Activated naive CD4-positive, alpha-beta T cell treated with anti-CD3 and anti-CD28 coated beads, Interleukin-2, amount 10 ng/mL, durations not matched to agents 7 days and 5 days (primary cell): Measurements from ENCODE around the gene TRIM38.

Experiments used
- CTCF ChIA-PET: fragments of 350-600 bp; sonication (Branson Sonifier 250); formaldehyde crosslinking; loops from one replicate; lab custom pipeline; 2021; ENCODE audit warnings: antibody characterized with exemption; lab: Charles Lee
- DNase-seq: peaks from one replicate; pipeline ENCODE4 v3.0.0-alpha.2; 2020
- H3K27ac Mint-ChIP-seq: one replicate; pipeline ENCODE4 v1.8.0; 2021; ENCODE audit warnings: mild to moderate bottlenecking, moderate library complexity, mixed read lengths
- H3K27me3 Mint-ChIP-seq: one replicate; pipeline ENCODE4 v1.8.0; 2021; ENCODE audit warnings: mild to moderate bottlenecking, mixed read lengths
- H3K36me3 Mint-ChIP-seq: one replicate; pipeline ENCODE4 v1.8.0; 2021; ENCODE audit warnings: mixed read lengths
- H3K4me1 Mint-ChIP-seq: one replicate; pipeline ENCODE4 v1.8.0; 2021; ENCODE audit warnings: mixed read lengths
- H3K4me3 Mint-ChIP-seq: one replicate; pipeline ENCODE4 v1.8.0; 2021; ENCODE audit warnings: mild to moderate bottlenecking, moderate library complexity, mixed read lengths
- H3K9me3 Mint-ChIP-seq: one replicate; pipeline ENCODE4 v1.8.0; 2021; ENCODE audit warnings: mixed read lengths

The TRIM38 gene

GRCh38 chr6:26016245-26016962 lies 53.8 kb downstream of the TRIM38 start:
- H3K27ac Mint-ChIP-seq = peak overlapping the region; percentile 95
- H3K27me3 Mint-ChIP-seq = no peaks in the 10 kb centered on the region
- peaks cover 6% of the 10 kb centered on the region for H3K36me3 Mint-ChIP-seq
- peaks cover 6% of the 10 kb centered on the region for H3K9me3 Mint-ChIP-seq
- H3K4me3 Mint-ChIP-seq = peak overlapping the region; percentile 66
- no peak for DNase-seq
- H3K4me1 Mint-ChIP-seq = peaks cover 35% of the 10 kb centered on the region
- CTCF ChIA-PET = interaction anchor here (0.6 to 4.4 kb wide), 9 partner anchors 10 to 82 kb away, joined by 3 to 24 read pairs (median 5); no protein-coding TSS in a partner anchor

GRCh38 chr6:26016963-26017631 lies 54.5 kb downstream of the TRIM38 start:
- Mint-ChIP-seq H3K4me1 (peaks cover 38% of the 10 kb centered on the region), H3K27ac (peak overlapping the region; percentile 95), H3K9me3 (peaks cover 6% of the 10 kb centered on the region), H3K4me3 (peak overlapping the region; percentile 66), H3K36me3 (peaks cover 6% of the 10 kb centered on the region), H3K27me3 (no peaks in the 10 kb centered on the region)
- DNase-seq = no peak
- CTCF ChIA-PET = interaction anchor here (0.6 to 4.4 kb wide), 8 partner anchors 9 to 81 kb away, joined by 3 to 24 read pairs (median 7); no protein-coding TSS in a partner anchor

GRCh38 chr6:26017632-26017966 lies 55.0 kb downstream of the TRIM38 start:
- Mint-ChIP-seq H3K4me1 (peaks cover 43% of the 10 kb centered on the region), H3K27ac (peak overlapping the region; percentile 95), H3K9me3 (peaks cover 6% of the 10 kb centered on the region), H3K4me3 (peak overlapping the region; percentile 66), H3K36me3 (peaks cover 6% of the 10 kb centered on the region), H3K27me3 (no peaks in the 10 kb centered on the region)
- CTCF ChIA-PET = interaction anchor here (1.0 to 4.4 kb wide), 7 partner anchors 8 to 81 kb away, joined by 3 to 24 read pairs (median 9); no protein-coding TSS in a partner anchor
- peak; percentile 84 for DNase-seq

- Mint-ChIP-seq H3K4me3 (peak overlapping the region; percentile 58), H3K9me3 (peaks cover 6% of the 10 kb centered on the region), H3K36me3 (peaks cover 6% of the 10 kb centered on the region), H3K27me3 (no peaks in the 10 kb centered on the region), H3K27ac (peak overlapping the region; percentile 52), H3K4me1 (peaks cover 60% of the 10 kb centered on the region)
- CTCF ChIA-PET = interaction anchor here (1.3 to 4.4 kb wide), 4 partner anchors 8 to 58 kb away, joined by 3 to 17 read pairs (median 8); no protein-coding TSS in a partner anchor
- no peak for DNase-seq
Measured at GRCh38 chr6:26019261-26019830, 56.7 kb downstream of the TRIM38 start.

GRCh38 chr6:26019967-26020328 lies 57.3 kb downstream of the TRIM38 start:
- CTCF ChIA-PET = interaction anchor here (0.8 to 2.4 kb wide), 4 partner anchors 9 to 58 kb away, joined by 3 to 9 read pairs (median 5); no protein-coding TSS in a partner anchor
- no peak for DNase-seq
- H3K27me3 Mint-ChIP-seq = no peaks in the 10 kb centered on the region
- H3K4me3 Mint-ChIP-seq = peak overlapping the region; percentile 97
- H3K27ac Mint-ChIP-seq = peak overlapping the region; percentile 100
- peaks cover 6% of the 10 kb centered on the region for H3K36me3 Mint-ChIP-seq
- H3K9me3 Mint-ChIP-seq = peaks cover 6% of the 10 kb centered on the region
- H3K4me1 Mint-ChIP-seq = peaks cover 66% of the 10 kb centered on the region

- H3K36me3 Mint-ChIP-seq = peaks cover 6% of the 10 kb centered on the region
- H3K4me3 Mint-ChIP-seq = peak overlapping the region; percentile 97
Measured at GRCh38 chr6:26020329-26021000, 57.9 kb downstream of the TRIM38 start.

GRCh38 chr6:26021001-26021349 lies 58.4 kb downstream of the TRIM38 start:
- Mint-ChIP-seq H3K27ac (peak overlapping the region; percentile 100), H3K4me1 (peaks cover 75% of the 10 kb centered on the region), H3K36me3 (peaks cover 6% of the 10 kb centered on the region), H3K4me3 (peak overlapping the region; percentile 97), H3K27me3 (no peaks in the 10 kb centered on the region), H3K9me3 (peaks cover 6% of the 10 kb centered on the region)
- CTCF ChIA-PET = interaction anchor here (1.0 to 2.4 kb wide), 3 partner anchors 9 to 18 kb away, joined by 3 to 9 read pairs (median 7); no protein-coding TSS in a partner anchor
- peak; percentile 70 for DNase-seq

More at GRCh38 chr6:26020329-26021000, 57.9 kb downstream of the TRIM38 start:
- Mint-ChIP-seq H3K9me3 (peaks cover 6% of the 10 kb centered on the region), H3K27me3 (no peaks in the 10 kb centered on the region), H3K4me1 (peaks cover 70% of the 10 kb centered on the region), H3K27ac (peak overlapping the region; percentile 100)
- CTCF ChIA-PET = interaction anchor here (0.8 to 2.4 kb wide), 5 partner anchors 9 to 59 kb away, joined by 3 to 9 read pairs (median 3); no protein-coding TSS in a partner anchor
- peak; percentile 87 for DNase-seq

GRCh38 chr6:26021350-26022131 lies 58.9 kb downstream of the TRIM38 start:
- Mint-ChIP-seq H3K27me3 (no peaks in the 10 kb centered on the region), H3K4me3 (peak overlapping the region; percentile 97), H3K4me1 (peaks cover 78% of the 10 kb centered on the region), H3K36me3 (peaks cover 6% of the 10 kb centered on the region), H3K9me3 (peaks cover 6% of the 10 kb centered on the region), H3K27ac (peak overlapping the region; percentile 100)
- CTCF ChIA-PET = interaction anchor here (0.8 to 2.4 kb wide), 4 partner anchors 8 to 22 kb away, joined by 3 to 9 read pairs (median 5); a partner anchor contains a TSS
- DNase-seq = peak; percentile 94

- peaks cover 73% of the 10 kb centered on the region for H3K4me1 Mint-ChIP-seq
- CTCF ChIA-PET = interaction anchor here (0.8 to 1.2 kb wide), 2 partner anchors 21 to 30 kb away, joined by 3 read pairs; a partner anchor contains a TSS
- DNase-seq = peak; percentile 70
Measured at GRCh38 chr6:26022132-26022472, 59.5 kb downstream of the TRIM38 start.

GRCh38 chr6:26022737-26023136 lies 60.1 kb downstream of the TRIM38 start:
- no peaks in the 10 kb centered on the region for H3K27me3 Mint-ChIP-seq
- H3K27ac Mint-ChIP-seq = peak overlapping the region; percentile 100
- H3K9me3 Mint-ChIP-seq = peaks cover 6% of the 10 kb centered on the region
- H3K36me3 Mint-ChIP-seq = peaks cover 5% of the 10 kb centered on the region
- CTCF ChIA-PET = interaction anchor here (1.2 kb wide), 1 partner anchor 30 kb away, joined by 3 read pairs; no protein-coding TSS in a partner anchor
- peak overlapping the region; percentile 97 for H3K4me3 Mint-ChIP-seq
- DNase-seq = no peak
- peaks cover 73% of the 10 kb centered on the region for H3K4me1 Mint-ChIP-seq

More at GRCh38 chr6:26022132-26022472, 59.5 kb downstream of the TRIM38 start:
- peaks cover 6% of the 10 kb centered on the region for H3K9me3 Mint-ChIP-seq
- no peaks in the 10 kb centered on the region for H3K27me3 Mint-ChIP-seq
- H3K36me3 Mint-ChIP-seq = peaks cover 6% of the 10 kb centered on the region
- H3K27ac Mint-ChIP-seq = peak overlapping the region; percentile 100
- peak overlapping the region; percentile 97 for H3K4me3 Mint-ChIP-seq

- CTCF ChIA-PET = interaction anchor here (1.9 kb wide), 1 partner anchor 32 kb away, joined by 6 read pairs; no protein-coding TSS in a partner anchor
- no peak overlapping the region for H3K4me3 Mint-ChIP-seq
- H3K27ac Mint-ChIP-seq = peak overlapping the region; percentile 99
- peaks cover 1% of the 10 kb centered on the region for H3K36me3 Mint-ChIP-seq
- no peaks in the 10 kb centered on the region for H3K27me3 Mint-ChIP-seq
- H3K9me3 Mint-ChIP-seq = peaks cover 1% of the 10 kb centered on the region
- H3K4me1 Mint-ChIP-seq = peaks cover 73% of the 10 kb centered on the region
- DNase-seq = no peak
Measured at GRCh38 chr6:26024651-26025046, 62.0 kb downstream of the TRIM38 start.

GRCh38 chr6:26025047-26025893 lies 62.7 kb downstream of the TRIM38 start:
- peak overlapping the region; percentile 99 for H3K27ac Mint-ChIP-seq
- peak overlapping the region; percentile 77 for H3K4me3 Mint-ChIP-seq
- CTCF ChIA-PET = interaction anchor here (1.6 to 2.3 kb wide), 3 partner anchors 8 to 33 kb away, joined by 6 to 26 read pairs (median 9); a partner anchor contains a TSS
- H3K4me1 Mint-ChIP-seq = peaks cover 74% of the 10 kb centered on the region
- H3K36me3 Mint-ChIP-seq = no peaks in the 10 kb centered on the region
- H3K27me3 Mint-ChIP-seq = no peaks in the 10 kb centered on the region
- H3K9me3 Mint-ChIP-seq = no peaks in the 10 kb centered on the region
- no peak for DNase-seq
